Stimulated activated CD8-positive, alpha-beta memory T cell treated with anti-CD3 and anti-CD28 coated beads, Interleukin-7, amount 100 ng/mL, for 4 hours (primary cell): ENCODE results near the gene AURKAIP1.
"Not testable (repeated sequence)": the region's sequence is repeated elsewhere in the genome, so short reads cannot be mapped to it uniquely, and the experiment has no call there.

Experiments used
- DNase-seq, 2 donors: peaks; one replicate each; pipeline ENCODE4 v3.0.0-alpha.2; 2020; ENCODE audit warnings: low read depth in 2 of 2

Gene AURKAIP1

GRCh38 chr1:1374929-1375662 lies at the start of gene AURKAIP1:
TSS of gene AURKAIP1 (minus strand) at chr1:1375207. CDS start at chr1:1374756, 451 bp downstream.
- DNase-seq, result peak; percentile 93 to 94

GRCh38 chr1:1424707-1425106 lies 49.7 kb upstream of the AURKAIP1 start:
- DNase-seq, result no peak

- DNase-seq, result no peak
Measured at GRCh38 chr1:1423245-1423597, 48.2 kb upstream of the AURKAIP1 start.

- no peak for DNase-seq
Measured at GRCh38 chr1:1422465-1423244, 47.6 kb upstream of the AURKAIP1 start.

GRCh38 chr1:1421907-1422464 lies 47.0 kb upstream of the AURKAIP1 start:
- DNase-seq, result no peak

GRCh38 chr1:1421147-1421906 lies 46.3 kb upstream of the AURKAIP1 start, which contains the start of gene ANKRD65:
TSS of gene ANKRD65 (minus strand) at chr1:1421276. CDS start at chr1:1421005, 271 bp downstream.
- DNase-seq, result no peak

- no peak for DNase-seq
Measured at GRCh38 chr1:1420654-1421141, 45.7 kb upstream of the AURKAIP1 start.

- no peak for DNase-seq
Measured at GRCh38 chr1:1419813-1420653, 45.0 kb upstream of the AURKAIP1 start.

GRCh38 chr1:1419363-1419812 lies 44.4 kb upstream of the AURKAIP1 start:
- no peak for DNase-seq

- no peak for DNase-seq
Measured at GRCh38 chr1:1418464-1419362, 43.7 kb upstream of the AURKAIP1 start.

GRCh38 chr1:1417825-1418463 lies 42.9 kb upstream of the AURKAIP1 start:
- not testable (repeated sequence) for DNase-seq

- DNase-seq, result not testable (repeated sequence)
Measured at GRCh38 chr1:1417396-1417795, 42.4 kb upstream of the AURKAIP1 start.

GRCh38 chr1:1415751-1416150 lies 40.7 kb upstream of the AURKAIP1 start:
- no peak for DNase-seq

- DNase-seq, result not testable (repeated sequence)
Measured at GRCh38 chr1:1412311-1412902, 37.4 kb upstream of the AURKAIP1 start.

GRCh38 chr1:1411626-1412025 lies 36.6 kb upstream of the AURKAIP1 start:
- no peak for DNase-seq

GRCh38 chr1:1410238-1410637 lies 35.2 kb upstream of the AURKAIP1 start:
- not testable (repeated sequence) for DNase-seq

GRCh38 chr1:1407636-1408318 lies 32.8 kb upstream of the AURKAIP1 start:
- no peak for DNase-seq
